Stimulated activated CD4-positive, alpha-beta T cell treated with anti-CD3 and anti-CD28 coated beads, Interleukin-2, amount 100 ng/mL, for 4 hours (primary cell): Measurements from ENCODE around the gene MTFP1.
"Not testable (repeated sequence)": the region's sequence is repeated elsewhere in the genome, so short reads cannot be mapped to it uniquely, and the experiment has no call there.

ENCODE experiments used
- DNase-seq: peaks from one replicate; pipeline ENCODE4 v3.0.0-alpha.2; 2020; ENCODE audit warnings: low read depth

The MTFP1 gene, protein sequence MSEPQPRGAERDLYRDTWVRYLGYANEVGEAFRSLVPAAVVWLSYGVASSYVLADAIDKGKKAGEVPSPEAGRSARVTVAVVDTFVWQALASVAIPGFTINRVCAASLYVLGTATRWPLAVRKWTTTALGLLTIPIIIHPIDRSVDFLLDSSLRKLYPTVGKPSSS

DNA sequence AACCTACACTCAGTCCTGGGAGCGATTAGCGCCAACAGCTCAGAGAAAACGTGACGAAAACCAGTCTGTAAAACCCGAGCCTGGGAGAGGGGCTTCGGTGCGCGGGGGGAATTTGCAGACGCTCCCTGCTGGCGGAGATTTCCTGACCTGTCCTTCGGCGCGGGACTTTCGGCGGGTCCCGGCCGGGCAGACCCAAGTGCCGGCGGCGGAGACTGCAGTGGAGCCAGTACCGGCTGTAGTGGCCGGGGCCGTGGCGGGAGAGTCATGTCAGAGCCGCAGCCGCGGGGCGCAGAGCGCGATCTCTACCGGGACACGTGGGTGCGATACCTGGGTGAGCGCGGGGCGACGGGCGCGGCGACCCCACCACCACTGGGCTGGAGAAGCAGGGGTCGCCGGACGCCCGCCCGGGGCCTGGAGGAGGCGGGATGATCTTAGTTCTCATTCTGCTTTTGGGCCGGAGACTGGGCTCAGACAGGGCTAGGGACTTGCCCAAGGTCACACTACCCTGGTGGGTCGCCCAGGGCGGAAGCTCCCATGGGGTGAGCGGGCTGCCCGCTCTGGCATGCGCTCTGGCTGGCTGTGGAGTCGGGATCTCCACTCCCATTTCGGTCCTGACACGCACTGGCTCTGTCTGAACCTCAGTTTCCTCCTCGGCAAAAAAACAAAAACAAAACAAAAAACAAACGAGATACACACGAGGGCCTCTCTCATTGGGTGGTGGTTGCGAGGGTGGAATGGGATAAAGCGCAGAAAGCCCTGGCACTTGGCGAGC is at the start of gene MTFP1:
TSS of gene MTFP1 (plus strand) at position 153 of the 772 bp plus-strand sequence. CDS start at position 265, 112 bp downstream.
- peak; percentile 19 for DNase-seq

GRCh38 chr22:30380011-30380410 is 45.6 kb upstream of the MTFP1 start:
- no peak for DNase-seq

DNA sequence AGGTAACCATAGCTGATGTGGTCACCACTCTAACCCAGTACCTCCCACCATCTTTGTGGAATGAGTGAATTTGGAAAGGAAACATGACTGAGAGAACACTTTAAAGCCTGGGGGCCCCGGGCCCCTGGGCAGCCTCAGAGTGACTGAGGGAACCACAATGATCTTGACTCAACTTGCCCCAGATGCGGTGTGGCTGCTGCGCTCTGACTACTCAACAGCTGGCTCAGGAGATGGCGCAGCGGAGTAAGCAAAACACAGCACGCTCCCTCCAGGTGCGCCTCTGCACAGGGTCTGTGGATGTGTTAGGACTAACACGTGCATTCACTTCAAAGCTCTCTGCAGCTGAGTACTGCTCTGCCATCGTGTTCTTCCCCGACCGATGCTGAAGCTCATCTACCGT is 44.3 kb upstream of the MTFP1 start:
- no peak for DNase-seq

DNA sequence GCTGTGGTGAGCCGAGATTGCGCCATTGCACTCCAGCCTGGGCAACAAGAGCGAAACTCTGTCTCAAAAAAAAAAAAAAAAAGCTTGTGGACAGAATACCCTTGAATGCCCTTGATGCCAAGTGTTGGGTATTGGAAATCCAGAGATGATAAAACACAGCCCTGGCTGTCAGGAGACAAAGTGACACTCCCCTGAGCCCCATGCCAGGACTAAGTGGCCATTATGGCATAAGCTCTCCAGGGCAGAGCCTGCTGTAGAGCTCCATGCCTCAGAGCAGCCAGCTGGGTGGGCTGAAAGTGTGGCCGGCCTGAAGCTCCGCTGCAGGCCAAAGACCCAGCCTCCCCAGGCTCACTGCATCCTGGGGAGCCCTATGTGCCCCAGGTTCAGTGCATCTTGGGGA is 43.2 kb upstream of the MTFP1 start:
- DNase-seq, result no peak

DNA sequence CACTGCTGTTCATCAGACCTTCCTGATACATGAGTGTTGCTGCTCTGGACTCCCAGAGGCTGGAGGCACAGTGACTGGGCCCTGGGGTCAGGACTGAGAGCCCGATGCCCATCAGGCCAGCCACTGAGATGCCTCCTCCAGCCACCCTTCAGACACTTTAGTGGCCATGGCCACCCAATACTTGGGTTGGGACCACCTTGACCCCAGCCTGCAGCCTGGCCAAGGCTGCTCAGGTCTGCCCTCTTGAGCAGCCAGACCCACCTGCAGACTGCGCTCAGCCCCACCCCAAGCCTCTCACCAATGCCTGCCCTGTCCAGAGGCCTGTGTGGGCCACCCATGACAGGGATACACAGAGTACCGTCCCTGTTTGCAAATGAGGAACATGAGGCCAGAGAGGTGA is 42.5 kb upstream of the MTFP1 start:
- no peak for DNase-seq

DNA sequence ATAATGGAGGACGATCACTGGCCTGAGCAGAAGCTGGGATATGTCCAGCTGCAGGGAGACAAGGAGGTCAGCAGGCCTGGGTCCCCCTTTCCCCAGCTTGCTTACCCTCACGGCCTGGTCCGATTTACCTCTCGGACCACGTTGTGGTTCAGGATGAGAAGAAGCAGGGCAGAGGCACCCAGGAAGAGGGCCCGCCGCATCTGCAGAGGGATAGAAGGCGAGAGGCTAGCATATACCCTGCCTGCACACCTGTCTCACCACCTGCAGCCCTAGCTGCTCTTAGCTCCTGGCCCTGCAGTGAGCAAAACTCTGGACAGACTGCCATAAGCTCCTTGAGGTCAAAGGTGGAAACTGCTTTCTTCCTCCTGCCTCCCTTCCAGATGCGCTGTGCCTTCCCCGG is 39.6 kb upstream of the MTFP1 start:
- no peak for DNase-seq

GRCh38 chr22:30386608-30386959 is 39.0 kb upstream of the MTFP1 start:
- no peak for DNase-seq

- DNase-seq, result peak; percentile 66
These were observed 38.4 kb upstream of the MTFP1 start, which contains the start of gene RNF215 for GRCh38 chr22:30386960-30387827. RNF215 (minus strand) TSS chr22:30387411; CDS start chr22:30387313, 98 bp downstream.

DNA sequence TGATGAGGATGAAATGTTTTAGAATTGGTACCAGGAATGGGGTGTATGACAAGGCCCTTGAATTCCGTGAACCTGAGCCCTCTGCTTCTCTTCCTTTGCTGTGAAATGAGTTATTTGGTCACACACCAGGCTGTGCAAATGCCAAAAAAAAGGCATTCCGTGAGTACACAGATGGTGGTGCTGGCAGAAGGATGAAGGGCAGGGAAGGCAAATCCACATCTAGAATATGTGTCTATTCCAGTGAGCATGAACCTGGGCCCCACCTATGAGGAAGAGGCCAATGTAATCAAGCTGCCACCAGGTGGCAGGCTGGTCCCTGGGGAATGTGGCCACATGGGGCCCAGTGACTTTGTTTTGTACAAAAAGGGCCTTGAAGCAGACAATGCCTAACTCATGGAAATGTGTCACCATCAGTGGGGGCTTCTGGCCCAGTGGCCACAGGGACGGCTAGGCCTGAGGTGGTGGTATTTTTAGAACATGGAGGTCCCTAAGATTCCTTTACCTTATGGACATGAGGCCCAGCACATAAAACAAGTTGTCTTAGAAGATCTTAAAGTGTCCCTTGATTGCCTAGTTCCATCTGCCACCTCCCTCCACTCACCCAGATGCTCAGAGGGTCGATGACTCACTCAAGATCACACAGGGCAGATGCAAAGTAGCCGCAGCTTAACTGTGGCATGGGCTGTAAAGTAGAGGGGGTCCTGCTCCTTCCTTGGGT is 34.4 kb upstream of the MTFP1 start:
- DNase-seq, result peak; percentile 65

GRCh38 chr22:30392661-30393321 is 32.8 kb upstream of the MTFP1 start:
- DNase-seq, result no peak

DNA sequence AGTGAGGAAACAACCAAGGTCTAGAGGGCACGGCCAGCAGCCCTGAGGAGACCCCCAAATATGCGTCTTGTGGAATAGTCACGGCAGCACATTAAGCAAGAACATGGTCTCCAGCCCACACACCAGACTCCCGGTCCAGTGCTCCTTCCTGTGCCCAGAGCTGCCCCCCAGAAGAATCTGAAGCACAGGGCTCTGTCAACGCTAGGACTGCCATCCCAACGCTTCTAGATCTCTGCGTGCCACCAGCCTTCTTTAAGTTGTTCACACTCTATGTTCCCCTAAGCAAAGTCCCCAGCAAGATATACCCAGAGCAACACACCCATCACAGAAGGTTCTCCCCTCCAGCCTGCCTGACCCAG is 32.3 kb upstream of the MTFP1 start:
- DNase-seq, result no peak

- DNase-seq, result no peak
These were observed 31.7 kb upstream of the MTFP1 start for GRCh38 chr22:30393885-30394284.

DNA sequence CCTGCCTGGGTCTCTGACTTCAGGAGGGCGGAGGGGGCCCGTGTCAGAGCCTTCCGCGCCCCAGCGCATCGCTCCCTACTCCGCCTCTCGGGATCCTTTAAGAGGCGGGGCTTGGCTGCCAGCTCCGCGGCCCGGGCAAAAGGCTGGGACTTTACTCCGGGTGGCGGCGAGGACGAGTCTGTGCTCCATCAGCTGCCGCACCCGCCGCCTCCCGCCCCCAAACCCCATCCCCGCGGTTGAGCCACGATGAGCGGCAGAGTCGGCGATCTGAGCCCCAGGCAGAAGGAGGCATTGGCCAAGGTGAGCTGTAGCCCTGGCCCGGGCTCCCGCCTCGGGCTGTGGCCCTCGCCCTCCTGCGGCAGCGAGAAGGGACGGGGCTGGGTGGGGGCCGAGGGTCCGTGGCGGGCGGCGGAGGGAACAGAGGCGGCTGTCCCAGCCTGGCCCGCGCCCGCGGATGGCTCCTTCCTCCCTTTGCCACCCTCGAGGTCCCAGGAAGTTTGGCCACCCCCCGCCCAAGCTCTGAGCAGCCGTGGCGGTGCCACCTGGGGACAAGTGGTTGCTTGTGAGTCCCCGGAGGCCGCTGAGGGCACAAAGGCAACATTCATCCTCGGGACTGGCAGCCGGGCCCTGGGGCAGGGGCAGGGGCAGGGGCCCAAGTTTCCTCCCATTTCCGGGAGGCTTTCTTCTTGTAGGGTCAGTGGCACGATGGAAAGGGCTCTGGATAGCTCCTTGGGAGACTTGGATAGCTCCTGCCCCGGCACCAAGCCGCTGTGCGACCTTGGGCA is 28.5 kb upstream of the MTFP1 start, which contains the start of gene SEC14L2:
TSS of gene SEC14L2 (plus strand) at position 148 of the 785 bp plus-strand sequence. CDS start at position 247, 99 bp downstream.
- DNase-seq, result peak; percentile 27

DNA sequence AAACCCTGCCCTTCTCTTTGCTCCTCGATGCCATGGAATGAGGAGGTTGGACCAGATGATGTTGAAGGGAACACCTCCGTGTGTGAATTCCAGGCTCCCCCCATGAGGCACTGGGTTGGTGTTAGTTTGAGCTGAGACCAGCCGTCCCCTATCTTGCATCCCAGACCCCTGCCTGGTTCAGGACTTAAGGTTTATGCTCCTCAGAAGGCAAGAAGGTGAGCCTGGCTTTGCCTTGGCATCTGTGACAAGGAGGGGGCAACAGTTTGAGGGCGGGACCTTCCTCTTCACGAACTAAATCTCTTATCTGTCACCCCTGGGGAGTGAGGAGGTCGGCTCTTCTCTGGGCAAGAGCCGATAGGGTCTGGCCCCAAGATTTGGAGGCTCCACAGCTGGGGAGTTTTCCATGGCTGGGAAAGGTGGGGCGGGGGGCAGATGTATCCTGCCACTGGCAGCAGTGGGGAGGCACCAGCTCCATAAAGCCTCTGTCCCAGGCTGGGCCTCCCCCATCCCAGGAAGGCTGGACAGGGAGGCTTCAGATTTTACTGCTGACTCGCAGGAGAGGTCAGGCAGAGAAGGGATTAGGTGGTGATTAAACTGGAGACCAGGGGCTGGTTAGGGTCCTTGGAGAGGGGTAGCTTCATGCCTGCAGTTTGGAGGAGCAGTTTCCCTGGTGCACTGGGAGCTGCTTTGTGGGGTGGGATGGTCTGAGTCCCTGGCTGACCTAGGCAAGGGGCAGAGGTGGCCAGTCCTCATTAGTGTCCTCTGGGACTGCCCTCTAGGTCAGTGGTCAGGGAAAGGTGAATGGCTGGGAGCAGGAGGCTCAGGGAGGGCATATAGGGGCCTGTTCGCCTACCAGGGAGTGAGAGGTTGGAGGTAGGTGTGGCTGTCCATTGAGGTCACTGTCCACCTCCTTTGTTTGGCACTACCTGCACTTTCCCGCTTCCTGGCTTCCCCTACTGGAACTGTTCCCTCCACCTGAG is 27.6 kb upstream of the MTFP1 start:
- no peak for DNase-seq

- DNase-seq, result no peak
These were observed 26.6 kb upstream of the MTFP1 start for GRCh38 chr22:30398685-30399680.

DNA sequence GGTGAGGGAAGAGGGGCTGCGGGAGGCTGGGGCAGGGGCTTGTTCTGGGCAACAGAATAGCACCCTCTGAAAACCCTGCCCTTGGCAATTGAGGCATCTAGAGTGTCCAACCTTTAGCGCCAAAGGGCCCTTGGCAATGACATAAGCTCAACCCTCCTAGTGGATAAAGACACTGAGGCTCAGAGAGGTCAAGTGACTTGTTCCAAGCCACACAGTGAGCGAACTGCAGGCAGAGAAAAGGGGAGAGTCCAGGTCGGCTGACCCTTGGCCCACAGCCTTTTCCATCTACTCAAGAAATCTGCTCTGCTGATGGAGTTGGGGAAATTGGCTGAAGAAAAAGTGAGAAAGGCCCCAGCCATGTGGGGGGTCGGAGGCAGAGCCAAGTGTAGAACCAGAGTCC is 25.9 kb upstream of the MTFP1 start:
- no peak for DNase-seq

DNA sequence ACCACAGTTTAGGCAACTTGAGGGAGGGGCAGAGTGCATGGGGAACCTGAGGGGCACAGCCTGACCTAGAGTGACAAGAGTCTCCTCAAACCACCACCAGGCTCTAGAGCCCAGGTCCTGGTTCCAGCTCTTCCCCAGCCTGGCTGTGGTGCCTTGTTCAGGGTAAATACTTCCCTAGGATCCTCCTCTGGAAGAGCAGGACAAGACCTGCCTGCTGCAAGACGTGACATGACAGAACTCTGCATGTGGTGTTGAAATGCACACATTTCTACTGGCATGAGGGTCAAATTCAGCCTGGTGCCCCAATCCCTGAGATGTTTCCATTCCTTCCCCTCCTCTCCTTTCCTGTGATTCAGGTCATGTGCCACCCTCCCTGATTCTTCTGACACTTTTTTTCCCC is 25.4 kb upstream of the MTFP1 start:
- DNase-seq, result no peak

- DNase-seq, result not testable (repeated sequence)
These were observed 24.5 kb upstream of the MTFP1 start for GRCh38 chr22:30401024-30401423.
